ENCODE measurements around the gene SLC38A11.

DNA sequence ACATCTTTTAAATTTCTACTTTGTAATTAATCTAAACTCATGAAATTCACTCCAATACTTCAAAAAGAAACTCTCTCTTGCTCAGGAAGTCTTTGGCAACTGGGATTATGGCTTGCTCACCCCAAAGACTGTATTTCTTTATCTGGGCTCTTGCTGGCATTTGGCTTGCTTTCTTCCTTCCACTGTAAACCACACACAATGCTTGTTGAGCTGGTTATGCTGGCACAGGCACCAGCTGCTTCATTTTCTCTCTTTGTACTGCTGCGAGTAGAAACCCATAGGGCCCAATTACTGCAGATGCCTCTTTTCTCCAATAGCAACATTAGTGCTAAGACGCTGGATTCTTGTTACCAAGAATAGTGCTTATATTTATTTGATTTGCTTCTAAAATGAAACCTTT lies 51.4 kb downstream of the SLC38A11 start:
- TF ChIP-seq, protein P1, sequence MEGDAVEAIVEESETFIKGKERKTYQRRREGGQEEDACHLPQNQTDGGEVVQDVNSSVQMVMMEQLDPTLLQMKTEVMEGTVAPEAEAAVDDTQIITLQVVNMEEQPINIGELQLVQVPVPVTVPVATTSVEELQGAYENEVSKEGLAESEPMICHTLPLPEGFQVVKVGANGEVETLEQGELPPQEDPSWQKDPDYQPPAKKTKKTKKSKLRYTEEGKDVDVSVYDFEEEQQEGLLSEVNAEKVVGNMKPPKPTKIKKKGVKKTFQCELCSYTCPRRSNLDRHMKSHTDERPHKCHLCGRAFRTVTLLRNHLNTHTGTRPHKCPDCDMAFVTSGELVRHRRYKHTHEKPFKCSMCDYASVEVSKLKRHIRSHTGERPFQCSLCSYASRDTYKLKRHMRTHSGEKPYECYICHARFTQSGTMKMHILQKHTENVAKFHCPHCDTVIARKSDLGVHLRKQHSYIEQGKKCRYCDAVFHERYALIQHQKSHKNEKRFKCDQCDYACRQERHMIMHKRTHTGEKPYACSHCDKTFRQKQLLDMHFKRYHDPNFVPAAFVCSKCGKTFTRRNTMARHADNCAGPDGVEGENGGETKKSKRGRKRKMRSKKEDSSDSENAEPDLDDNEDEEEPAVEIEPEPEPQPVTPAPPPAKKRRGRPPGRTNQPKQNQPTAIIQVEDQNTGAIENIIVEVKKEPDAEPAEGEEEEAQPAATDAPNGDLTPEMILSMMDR (optimal IDR thresholded peaks at IDR 0.05 in 1 of 3, IDR thresholded peaks at IDR 0.05 in 1 of 3, conservative IDR thresholded peaks at IDR 0.05 in 1 of 3; ENCODE audit: extremely low read depth in 1 of 3, insufficient read depth in 2 of 3, low read length in 3 of 3), result no peak
- no peak for TF ChIP-seq EZH2 (IDR thresholded peaks at IDR 0.05; ENCODE audit: low read length)

All from keratinocyte (primary cell).